HCT116 (cell line): ENCODE results near the gene HDLBP.

Experiments used
- CTCF ChIP-seq, 3 experiments: fragments of 200-600 bp in 1 of 3; sonication (generic) in 1 of 3; IDR thresholded peaks in 2 of 3; conservative IDR thresholded peaks in 1 of 3; 2 replicates each; pipeline ENCODE4 v1.5.1; 2012 to 2017; ENCODE audit warnings: low read depth in 2 of 3, low read length in 2 of 3, antibody characterized with exemption in 1 of 3, borderline replicate concordance in 1 of 3, control low read depth in 1 of 3, mild to moderate bottlenecking in 1 of 3, mixed read lengths in 1 of 3, mixed run types in 1 of 3, moderate library complexity in 1 of 3; ENCODE audit not compliant: insufficient read depth in 1 of 3
- EZH2 ChIP-seq: fragments of 200-600 bp; sonication (generic); IDR thresholded peaks from 2 replicates; pipeline ENCODE4 v1.6.1; 2017; ENCODE audit warnings: antibody characterized with exemption, mixed run types
- FOSL1 ChIP-seq: IDR thresholded peaks from 2 replicates; pipeline ENCODE4 v1.6.1; 2012; ENCODE audit warnings: low read depth
- JUND ChIP-seq: IDR thresholded peaks from 2 replicates; pipeline ENCODE4 v1.6.1; 2012
- POLR2A ChIP-seq: IDR thresholded peaks from 2 replicates; pipeline ENCODE4 v1.7.0; 2011; ENCODE audit warnings: borderline replicate concordance; ENCODE audit not compliant: insufficient read depth, insufficient read length; ENCODE audit errors: extremely low read depth
- POLR2AphosphoS5 ChIP-seq: IDR thresholded peaks from 2 replicates; pipeline ENCODE4 v1.6.1; 2011; ENCODE audit warnings: mild to moderate bottlenecking, low read depth, low read length, moderate library complexity
- RAD21 ChIP-seq: IDR thresholded peaks from 2 replicates; pipeline ENCODE4 v1.6.1; 2012; ENCODE audit warnings: low read depth, mild to moderate bottlenecking
- SIN3A ChIP-seq: IDR thresholded peaks from 2 replicates; pipeline ENCODE4 v1.6.1; 2012; ENCODE audit warnings: low read depth
- SP1 ChIP-seq: IDR thresholded peaks from 2 replicates; pipeline ENCODE4 v1.6.1; 2012; ENCODE audit warnings: low read depth
- SRF ChIP-seq: IDR thresholded peaks from 2 replicates; pipeline ENCODE4 v1.6.1; 2012; ENCODE audit warnings: low read depth
- YY1 ChIP-seq: IDR thresholded peaks from 2 replicates; pipeline ENCODE4 v1.6.1; 2011; ENCODE audit warnings: low read length, low read depth, moderate library complexity, mild to moderate bottlenecking; ENCODE audit not compliant: insufficient replicate concordance; ENCODE audit errors: extremely low read depth

GRCh38 chr2:241224018-241224850 lies 91.2 kb downstream of the HDLBP start:
- TF ChIP-seq CTCF (IDR thresholded peaks at IDR 0.05 in 2 of 3, conservative IDR thresholded peaks at IDR 0.05 in 1 of 3; ENCODE audit: borderline replicate concordance in 1 of 3, insufficient read depth in 1 of 3, low read depth in 2 of 3, low read length in 2 of 3) (no peak), RAD21 (no peak), SRF (no peak), SIN3A (no peak), FOSL1 (no peak), SP1 (no peak), POLR2A (no peak), JUND (no peak), EZH2 (no peak), YY1 (no peak), POLR2AphosphoS5 (no peak)
